HUES64 (cell line): ENCODE data around the gene KCNK16.
"Not testable (repeated sequence)": the region's sequence is repeated elsewhere in the genome, so short reads cannot be mapped to it uniquely, and the experiment has no call there.

Experiments
- H3K27ac ChIP-seq: 2 replicates; pipeline ENCODE4 v1.7.0; 2013; ENCODE audit warnings: low read depth, low read length, inconsistent platforms
- H3K27me3 ChIP-seq: 2 replicates; pipeline ENCODE4 v1.6.1; 2013; ENCODE audit warnings: mild to moderate bottlenecking, low read length; ENCODE audit not compliant: insufficient read depth
- H3K36me3 ChIP-seq: 2 replicates; pipeline ENCODE4 v1.6.1; 2013; ENCODE audit warnings: mild to moderate bottlenecking, low read length; ENCODE audit not compliant: insufficient read depth
- H3K4me1 ChIP-seq: 2 replicates; pipeline ENCODE4 v1.6.1; 2013; ENCODE audit warnings: mild to moderate bottlenecking, low read length, moderate library complexity; ENCODE audit not compliant: insufficient read depth
- H3K4me3 ChIP-seq: 2 replicates; pipeline ENCODE4 v1.5.1; 2013; ENCODE audit warnings: mild to moderate bottlenecking, low read length, moderate library complexity
- H3K9ac ChIP-seq: 2 replicates; pipeline ENCODE4 v1.6.1; 2013; ENCODE audit warnings: mild to moderate bottlenecking, low read depth, low read length
- H3K9me3 ChIP-seq: 2 replicates; pipeline ENCODE4 v1.6.1; 2013; ENCODE audit warnings: low read depth, low read length; ENCODE audit not compliant: insufficient read depth
- WGBS: fragments of 150-250, 120-280 bp; methylation state at CpG from one replicate; pipeline ENCODE4 v1.1.7; 2013; ENCODE audit warnings: missing lambda C conversion rate; 5-methylcytosine and 5-hydroxymethylcytosine counted together

Gene KCNK16

DNA sequence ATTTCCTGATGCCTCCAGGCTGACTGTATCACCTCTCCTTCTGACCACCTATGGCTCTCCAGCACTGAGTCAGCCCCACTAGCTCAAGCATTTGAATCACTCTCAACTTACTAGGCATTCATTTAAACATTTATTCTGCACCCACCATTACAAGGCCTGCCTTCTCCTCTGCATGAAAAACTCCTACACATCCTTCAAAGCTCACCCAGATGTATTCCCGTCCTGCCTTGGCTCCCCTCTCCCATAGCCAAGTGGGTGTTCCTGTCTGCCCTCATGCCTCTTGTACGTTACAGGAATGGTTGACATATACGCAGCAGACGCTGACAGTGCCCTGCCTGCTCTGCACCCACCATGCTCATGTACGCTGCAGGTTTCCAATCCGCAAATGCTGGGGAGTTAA lies 29.9 kb downstream of the KCNK16 start:
- H3K4me1 ChIP-seq: peaks cover 13% of the 10 kb centered on the region; the same call in 1 of the 2 replicates
- 97% methylated on average over 6 of the region's 6 CpGs for WGBS
- no peaks in the 10 kb centered on the region for H3K27me3 ChIP-seq

DNA sequence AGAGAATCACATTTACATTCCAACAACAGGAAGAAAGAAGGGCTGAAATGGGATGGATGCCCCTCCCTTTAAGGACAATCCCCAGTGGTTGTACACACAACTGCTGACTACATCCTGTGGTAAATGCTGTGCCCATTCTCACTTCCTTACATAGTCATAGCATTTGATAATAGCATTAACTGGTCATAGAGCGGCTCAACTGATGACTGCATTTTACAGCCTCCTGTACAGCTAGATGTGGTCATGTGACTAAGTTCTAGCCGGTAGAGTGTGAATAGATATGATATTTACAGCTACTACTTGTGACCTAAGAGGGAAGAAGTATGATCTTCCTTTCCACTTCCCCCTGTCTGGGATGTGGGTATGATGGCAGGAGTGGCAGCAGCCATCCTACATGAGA lies 33.0 kb downstream of the KCNK16 start:
- Histone ChIP-seq H3K4me3 (no peak overlapping the region), H3K4me1 (peaks cover 13% of the 10 kb centered on the region; the same call in 1 of the 2 replicates), H3K27me3 (no peaks in the 10 kb centered on the region), H3K9me3 (no peaks in the 10 kb centered on the region), H3K9ac (no peak overlapping the region), H3K27ac (no peak overlapping the region), H3K36me3 (no peaks in the 10 kb centered on the region)
- 98% methylated on average over 2 of the region's 2 CpGs for WGBS

More for the DNA sequence above, 29.9 kb downstream of the KCNK16 start:
- H3K27ac ChIP-seq: no peak overlapping the region
- H3K9me3 ChIP-seq: no peaks in the 10 kb centered on the region
- no peaks in the 10 kb centered on the region for H3K36me3 ChIP-seq
- H3K9ac ChIP-seq: no peak overlapping the region
- H3K4me3 ChIP-seq: no peak overlapping the region

DNA sequence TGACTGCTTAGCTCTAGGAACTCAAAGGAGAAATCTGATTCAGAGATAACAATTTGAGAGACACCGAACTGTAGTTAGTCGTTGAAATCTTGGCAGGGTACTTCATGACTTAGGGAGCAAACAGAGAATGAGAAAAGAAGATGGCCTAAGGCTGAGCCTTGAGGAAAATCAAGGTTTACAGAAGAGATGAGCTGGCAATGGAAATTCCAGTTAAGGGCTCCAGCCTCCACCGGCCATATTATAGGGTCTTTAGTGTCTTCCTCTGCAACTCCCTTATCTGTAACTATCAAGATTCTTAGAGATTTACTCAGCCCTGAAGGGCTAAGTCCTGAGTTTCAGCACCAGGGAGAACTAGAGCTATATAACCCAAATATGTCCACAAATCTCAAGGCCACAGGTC lies 34.9 kb downstream of the KCNK16 start:
- Histone ChIP-seq H3K27ac (no peak overlapping the region), H3K9me3 (no peaks in the 10 kb centered on the region), H3K36me3 (no peaks in the 10 kb centered on the region), H3K4me1 (peaks cover 13% of the 10 kb centered on the region; the same call in 1 of the 2 replicates), H3K27me3 (no peaks in the 10 kb centered on the region), H3K4me3 (no peak overlapping the region), H3K9ac (no peak overlapping the region)
- WGBS: 90% methylated on average over 3 of the region's 3 CpGs

DNA sequence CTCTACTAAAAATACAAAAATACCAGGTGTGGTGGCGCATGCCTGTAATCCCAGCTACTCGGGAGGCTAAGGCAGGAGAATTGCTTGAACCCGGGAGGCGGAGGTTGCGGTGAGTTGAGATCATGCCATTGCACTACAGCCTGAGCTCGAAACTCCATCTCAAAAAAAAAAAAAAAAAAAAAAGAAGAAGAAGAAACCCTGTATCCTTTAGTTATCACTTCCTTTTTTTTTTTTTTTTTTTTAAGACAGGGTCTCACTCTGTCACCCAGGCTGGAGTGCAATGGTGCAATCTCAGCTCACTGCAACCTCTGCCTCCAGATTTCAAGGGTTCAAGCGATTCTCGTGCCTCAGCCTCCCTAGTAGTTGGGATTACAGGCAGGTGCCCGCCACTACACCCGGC lies 35.9 kb downstream of the KCNK16 start:
- not testable (repeated sequence) for H3K27ac ChIP-seq, H3K9me3 ChIP-seq, H3K4me3 ChIP-seq, H3K4me1 ChIP-seq, H3K27me3 ChIP-seq, H3K36me3 ChIP-seq, H3K9ac ChIP-seq
- WGBS: 90% methylated on average over 10 of the region's 10 CpGs

DNA sequence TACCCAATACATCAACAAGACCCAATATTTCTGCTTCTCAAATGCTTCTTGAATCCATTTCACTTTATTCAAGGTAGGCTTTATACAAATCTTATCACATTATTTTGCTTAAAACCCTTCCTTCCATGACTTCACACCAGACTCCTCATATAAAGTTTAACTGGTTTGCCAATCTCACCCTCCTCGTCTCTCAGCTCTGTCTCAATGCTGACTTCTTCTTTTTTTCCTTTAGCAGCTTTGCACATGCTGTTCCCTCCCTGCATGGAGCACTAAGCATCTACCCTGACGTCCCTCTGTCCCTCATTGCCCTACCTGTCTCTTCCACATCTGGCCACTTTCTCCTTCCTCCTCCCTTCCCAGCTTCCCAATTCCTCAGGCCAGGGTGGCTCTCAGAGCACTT lies 39.7 kb downstream of the KCNK16 start:
- no peak overlapping the region for H3K4me3 ChIP-seq
- H3K4me1 ChIP-seq: no peaks in the 10 kb centered on the region
- H3K9me3 ChIP-seq: no peaks in the 10 kb centered on the region
- H3K27ac ChIP-seq: no peak overlapping the region
- H3K27me3 ChIP-seq: no peaks in the 10 kb centered on the region
- no peak overlapping the region for H3K9ac ChIP-seq
- H3K36me3 ChIP-seq: no peaks in the 10 kb centered on the region
- WGBS: 66% methylated on average over 2 of the region's 2 CpGs

DNA sequence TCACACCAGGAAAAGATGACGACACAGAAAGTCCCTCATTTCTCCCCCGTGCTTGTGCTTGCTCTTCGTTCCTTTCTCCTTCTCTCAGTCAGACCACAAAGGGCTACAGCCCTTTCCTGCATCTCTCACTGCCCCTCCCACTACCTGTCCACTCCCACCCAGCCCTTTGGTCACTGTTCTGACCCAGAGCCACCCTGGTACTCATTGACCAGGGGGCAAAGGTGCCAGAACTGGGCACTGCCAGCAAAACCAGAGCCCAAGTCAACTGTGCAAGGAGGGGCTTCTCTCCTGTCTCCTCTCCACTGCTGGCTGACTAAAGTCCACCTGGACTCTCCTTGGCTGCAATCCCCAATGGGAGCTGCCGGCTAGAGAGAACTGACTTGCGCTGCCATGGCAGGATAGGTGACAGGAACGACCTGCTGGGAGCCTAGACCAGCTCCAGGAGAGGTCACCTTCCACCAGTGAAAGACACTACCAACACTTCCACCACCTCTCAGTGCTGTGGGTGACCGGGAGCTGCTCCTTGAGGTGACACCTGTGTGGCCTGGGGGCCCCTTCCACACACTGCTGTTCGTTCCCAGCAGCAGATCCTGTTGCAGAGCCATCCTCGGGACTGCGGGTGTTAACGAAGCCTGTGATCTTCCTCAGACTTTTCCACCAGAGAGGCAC lies 41.1 kb downstream of the KCNK16 start:
- H3K9ac ChIP-seq: no peak overlapping the region
- 89% methylated on average over 11 of the region's 11 CpGs for WGBS

DNA sequence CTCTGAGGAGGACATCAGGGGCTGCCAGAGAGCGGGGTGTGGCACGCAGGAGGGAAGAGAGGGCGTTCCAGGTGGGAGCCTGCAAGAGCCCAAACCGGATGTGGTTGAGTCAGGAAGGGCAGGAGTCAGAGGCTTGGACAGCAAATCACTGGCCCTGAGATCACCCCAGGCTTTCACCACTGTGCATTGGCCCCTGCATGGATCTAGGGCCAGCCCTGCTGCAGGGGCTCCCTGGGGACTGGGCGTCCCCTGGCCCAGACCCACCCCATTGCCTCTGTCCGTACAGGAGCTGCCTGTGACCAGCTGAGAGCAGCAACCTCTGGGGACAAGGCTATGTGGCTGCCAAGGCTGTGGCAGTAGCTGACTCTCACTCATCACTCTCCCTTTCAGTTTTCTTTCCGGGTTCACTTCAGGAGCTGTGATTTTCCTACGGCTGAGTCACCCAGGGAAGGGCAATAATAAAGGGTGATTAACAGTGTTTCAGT lies 42.2 kb downstream of the KCNK16 start:
- H3K4me3 ChIP-seq: no peak overlapping the region
- H3K27me3 ChIP-seq: no peaks in the 10 kb centered on the region
- no peak overlapping the region for H3K27ac ChIP-seq
- no peaks in the 10 kb centered on the region for H3K36me3 ChIP-seq
- H3K9me3 ChIP-seq: no peaks in the 10 kb centered on the region
- no peak overlapping the region for H3K9ac ChIP-seq
- H3K4me1 ChIP-seq: no peaks in the 10 kb centered on the region
- WGBS: 81% methylated on average over 8 of the region's 8 CpGs

More for the DNA sequence above, 41.1 kb downstream of the KCNK16 start:
- H3K27me3 ChIP-seq: no peaks in the 10 kb centered on the region
- H3K9me3 ChIP-seq: no peaks in the 10 kb centered on the region
- no peaks in the 10 kb centered on the region for H3K4me1 ChIP-seq
- no peak overlapping the region for H3K27ac ChIP-seq
- no peak overlapping the region for H3K4me3 ChIP-seq
- H3K36me3 ChIP-seq: no peaks in the 10 kb centered on the region

DNA sequence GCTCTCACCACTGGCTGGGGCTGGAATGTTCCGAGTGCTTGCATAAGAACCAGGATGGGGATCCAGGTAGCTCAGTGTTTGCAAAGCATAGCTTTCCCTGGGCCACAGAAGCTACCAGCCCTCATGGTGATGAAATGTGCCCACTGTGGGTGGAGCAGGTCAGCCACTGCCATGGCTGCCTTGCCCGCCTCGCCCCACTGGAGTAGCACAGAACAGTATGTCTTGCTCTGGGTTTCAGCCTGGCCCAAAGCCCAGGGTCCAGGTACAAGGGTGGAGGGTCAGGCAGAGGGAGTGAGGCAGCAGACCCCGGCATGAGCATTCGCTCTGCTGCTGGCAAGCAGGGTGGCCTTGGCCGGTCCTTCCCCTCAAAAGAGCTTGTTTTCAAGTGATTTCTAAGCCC lies 43.0 kb downstream of the KCNK16 start:
- WGBS: 92% methylated on average over 6 of the region's 6 CpGs
- no peaks in the 10 kb centered on the region for H3K4me1 ChIP-seq
- H3K36me3 ChIP-seq: no peaks in the 10 kb centered on the region
- no peaks in the 10 kb centered on the region for H3K9me3 ChIP-seq
- no peak overlapping the region for H3K4me3 ChIP-seq
- H3K27ac ChIP-seq: no peak overlapping the region
- no peaks in the 10 kb centered on the region for H3K27me3 ChIP-seq
- no peak overlapping the region for H3K9ac ChIP-seq

DNA sequence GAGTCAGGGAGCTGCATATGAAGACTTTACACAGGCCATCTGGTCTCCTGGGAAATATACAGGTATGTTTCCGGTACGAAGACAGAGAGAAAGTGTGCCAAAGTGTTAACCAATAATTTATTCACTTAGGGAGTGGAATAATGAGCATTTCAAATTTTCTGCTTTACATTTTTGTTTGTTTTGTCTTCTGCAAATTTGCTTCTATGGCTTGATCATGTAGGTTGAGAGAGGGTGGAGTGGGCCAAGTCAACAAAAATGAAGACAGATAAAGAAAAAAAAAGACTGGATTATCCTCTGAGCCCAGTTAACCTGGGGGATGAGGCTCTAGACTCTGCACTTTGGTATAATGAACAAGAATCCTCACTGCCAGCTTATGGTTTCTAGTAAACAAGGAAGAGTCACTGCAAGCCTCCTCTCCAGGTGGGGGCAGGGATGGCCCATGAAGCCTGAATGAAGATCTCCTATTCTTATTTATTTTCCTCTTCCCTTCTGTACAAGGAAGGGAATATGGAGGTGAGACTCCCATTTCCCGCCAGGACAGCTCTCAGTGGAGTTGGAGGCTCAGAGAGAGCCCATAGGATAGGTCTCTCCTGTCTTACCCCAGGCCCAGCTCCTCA lies 46.0 kb downstream of the KCNK16 start:
- H3K27me3 ChIP-seq: no peaks in the 10 kb centered on the region
- H3K36me3 ChIP-seq: no peaks in the 10 kb centered on the region
- H3K4me3 ChIP-seq: no peak overlapping the region
- H3K27ac ChIP-seq: no peak overlapping the region
- 97% methylated on average over 2 of the region's 3 CpGs for WGBS
- no peaks in the 10 kb centered on the region for H3K9me3 ChIP-seq
- H3K4me1 ChIP-seq: peaks cover 17% of the 10 kb centered on the region
- no peak overlapping the region for H3K9ac ChIP-seq

DNA sequence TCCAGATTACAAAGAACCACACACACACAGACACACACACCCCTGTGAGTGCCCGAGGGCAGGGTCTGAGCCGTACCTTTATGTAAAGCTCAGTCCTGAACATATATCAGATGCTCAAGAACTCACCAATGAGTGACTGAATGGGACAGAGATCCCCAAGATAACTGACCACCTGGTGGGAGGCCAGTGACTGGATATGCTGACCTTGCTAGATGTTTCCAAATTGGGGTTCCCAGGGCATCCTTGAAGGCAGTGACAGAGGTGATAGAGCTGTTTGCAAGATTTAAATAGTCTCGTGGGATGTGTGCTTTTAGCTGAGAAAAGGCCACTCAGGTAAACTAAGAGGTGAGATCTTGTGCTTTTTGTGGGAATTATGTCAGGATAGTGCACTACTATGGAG lies 47.6 kb downstream of the KCNK16 start:
- Histone ChIP-seq H3K27me3 (no peaks in the 10 kb centered on the region), H3K27ac (no peak overlapping the region), H3K36me3 (no peaks in the 10 kb centered on the region), H3K9me3 (no peaks in the 10 kb centered on the region), H3K4me1 (peaks cover 17% of the 10 kb centered on the region), H3K9ac (no peak overlapping the region), H3K4me3 (no peak overlapping the region)
- 96% methylated on average over 3 of the region's 3 CpGs for WGBS

DNA sequence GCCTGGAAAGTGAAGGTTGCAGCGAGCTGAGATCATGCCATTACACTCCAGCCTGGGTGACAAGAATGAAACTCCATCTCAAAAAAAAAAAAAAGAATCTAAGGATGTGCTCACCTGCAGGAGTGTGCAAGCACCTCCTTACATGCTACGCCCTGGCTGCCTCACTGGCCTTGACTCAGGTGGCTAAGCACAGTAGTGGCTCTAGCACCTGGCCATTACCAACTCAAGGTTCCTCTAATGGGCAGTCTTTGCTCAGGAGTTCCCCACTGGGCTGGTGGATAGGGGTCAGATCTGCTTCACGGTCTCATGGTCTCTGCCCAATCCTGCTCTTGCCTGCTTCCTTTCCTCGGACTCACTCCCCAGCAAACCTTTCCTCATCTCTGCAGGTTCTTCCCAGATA lies 48.0 kb downstream of the KCNK16 start:
- Histone ChIP-seq H3K36me3 (no peaks in the 10 kb centered on the region), H3K27ac (no peak overlapping the region), H3K4me1 (peaks cover 17% of the 10 kb centered on the region), H3K4me3 (no peak overlapping the region), H3K9ac (no peak overlapping the region), H3K27me3 (no peaks in the 10 kb centered on the region), H3K9me3 (no peaks in the 10 kb centered on the region)
- 68% methylated on average over 4 of the region's 4 CpGs for WGBS
